ENCODE measurements around the gene ZNF12. TPM values are rescaled to one million over a fixed set of nuclear protein-coding genes. Genes with fewer than 3 reads are reported as not detected.

The ZNF12 gene
- total RNA-seq, 4 donors from 2014 or later: 11.1 to 27.6 (median 16.1) TPM

DNA sequence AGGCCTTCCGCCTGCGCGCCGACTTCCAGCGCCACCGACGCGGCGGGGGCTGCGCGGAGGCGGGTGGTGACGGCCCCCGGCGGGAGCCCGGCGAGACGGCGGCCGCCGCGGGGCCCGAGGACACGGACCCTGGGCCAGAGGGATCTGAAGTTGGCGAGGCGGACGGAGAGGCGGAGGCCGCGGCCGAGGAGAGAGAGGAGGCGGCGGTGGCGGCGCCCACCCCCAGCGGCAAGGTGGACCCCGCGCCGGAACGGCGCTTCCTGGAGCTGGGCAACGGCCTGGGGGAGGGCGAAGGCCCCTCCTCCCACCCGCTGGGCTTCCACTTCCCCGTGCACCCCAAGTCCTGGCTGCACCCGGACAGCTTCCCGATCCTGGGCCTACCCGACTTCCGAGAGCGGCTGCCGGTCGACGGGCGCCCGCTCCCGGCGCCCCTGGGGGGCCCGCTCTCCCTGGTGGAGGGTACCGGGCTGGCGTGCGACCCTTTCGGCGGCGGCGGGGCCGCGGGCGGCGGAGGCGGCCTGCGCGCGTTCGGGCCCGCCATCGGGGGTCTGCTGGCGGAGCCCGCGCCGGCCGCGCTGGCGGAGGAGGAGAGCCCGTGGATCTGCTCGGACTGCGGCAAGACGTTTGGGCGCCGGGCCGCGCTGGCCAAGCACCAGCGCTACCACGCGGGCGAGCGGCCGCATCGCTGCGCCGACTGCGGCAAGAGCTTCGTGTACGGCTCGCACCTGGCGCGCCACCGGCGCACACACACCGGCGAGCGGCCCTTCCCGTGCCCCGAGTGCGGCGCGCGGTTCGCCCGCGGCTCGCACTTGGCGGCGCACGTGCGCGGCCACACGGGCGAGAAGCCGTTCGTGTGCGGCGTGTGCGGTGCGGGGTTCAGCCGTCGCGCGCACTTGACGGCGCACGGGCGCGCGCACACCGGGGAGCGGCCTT, 53.4 kb downstream of the ZNF12 start:
- ATAC-seq (ENCODE audit: low FRiP score) (no peak), DNase-seq (ENCODE audit: low spot score) (no peak)
- TF ChIP-seq CTCF (IDR thresholded peaks at IDR 0.05): no peak

DNA sequence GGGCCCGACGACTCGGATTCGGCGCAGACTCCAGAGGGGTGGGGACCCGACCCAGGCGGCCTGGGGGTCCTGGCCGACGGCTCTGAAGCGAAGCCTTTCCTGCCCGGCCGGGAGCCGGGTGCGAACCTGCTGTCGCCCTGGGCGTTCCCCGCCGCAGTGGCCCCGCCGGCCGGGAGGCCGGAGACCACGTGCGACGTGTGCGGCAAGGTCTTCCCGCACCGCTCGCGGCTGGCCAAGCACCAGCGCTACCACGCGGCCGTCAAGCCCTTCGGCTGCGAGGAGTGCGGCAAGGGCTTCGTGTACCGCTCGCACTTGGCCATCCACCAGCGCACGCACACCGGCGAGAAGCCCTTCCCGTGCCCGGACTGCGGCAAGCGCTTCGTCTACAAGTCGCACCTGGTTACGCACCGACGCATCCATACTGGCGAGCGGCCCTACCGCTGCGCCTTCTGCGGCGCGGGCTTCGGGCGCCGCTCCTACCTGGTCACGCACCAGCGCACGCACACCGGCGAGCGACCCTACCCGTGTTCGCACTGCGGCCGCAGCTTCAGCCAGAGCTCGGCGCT, 54.2 kb downstream of the ZNF12 start:
- TF ChIP-seq CTCF (IDR thresholded peaks at IDR 0.05): no peak
- DNase-seq (ENCODE audit: low spot score) (no peak), ATAC-seq (ENCODE audit: low FRiP score) (no peak)

DNA sequence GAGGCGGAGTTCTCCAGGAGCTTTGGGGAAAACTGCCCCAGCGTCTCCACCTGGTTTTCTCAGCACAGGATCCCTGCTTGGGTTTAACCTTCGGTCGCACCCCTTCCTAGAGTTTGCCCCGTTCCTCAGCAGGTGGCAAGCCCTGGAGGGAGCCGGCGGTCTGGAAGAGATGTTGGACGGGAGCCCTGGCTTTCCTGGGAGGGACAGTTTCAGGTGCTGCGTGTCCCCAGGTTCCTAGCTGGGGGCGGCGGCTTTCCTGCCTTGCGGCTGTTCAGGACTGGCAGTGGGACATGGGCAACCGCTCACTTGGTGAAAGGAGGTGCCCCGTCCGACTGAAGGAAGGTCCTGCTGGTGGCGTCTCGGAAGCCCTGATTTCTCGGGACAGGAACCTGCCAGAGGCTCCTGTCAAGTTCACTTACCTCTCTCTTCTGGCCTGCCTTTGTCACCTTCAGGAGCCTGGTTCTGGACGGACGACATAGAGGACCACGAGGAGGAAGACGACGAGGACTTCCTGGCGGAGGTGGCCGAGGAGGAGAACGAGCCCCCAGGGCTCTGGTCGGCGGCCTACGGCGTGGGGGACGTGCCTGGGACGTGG, 54.8 kb downstream of the ZNF12 start:
- DNase-seq (ENCODE audit: low spot score): no peak
- no peak for ATAC-seq (ENCODE audit: low FRiP score)
- no peak for TF ChIP-seq CTCF (IDR thresholded peaks at IDR 0.05)

DNA sequence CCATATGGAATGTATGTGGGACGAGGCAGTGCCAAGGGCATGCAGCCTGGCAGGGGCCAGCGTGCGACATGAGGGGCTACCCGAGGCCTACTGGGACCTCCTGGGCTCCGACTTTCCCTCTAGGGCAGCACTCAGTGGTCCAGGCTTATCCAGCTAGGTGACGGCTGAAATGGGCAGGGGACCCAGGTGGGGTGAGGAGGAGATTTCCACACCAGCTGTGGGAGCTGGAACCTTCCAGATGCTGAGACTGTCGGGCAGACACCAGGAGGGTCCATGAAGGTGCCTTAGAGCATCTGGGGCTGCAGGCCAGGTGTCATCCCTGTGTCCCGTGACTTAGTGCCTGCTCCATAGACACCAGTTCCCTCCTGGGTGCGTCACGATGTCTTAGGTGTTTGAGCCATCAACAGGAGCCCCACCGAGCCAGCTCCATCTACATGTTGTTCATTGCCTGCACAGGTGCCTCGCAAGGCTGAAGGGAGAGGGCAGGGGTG, 56.2 kb downstream of the ZNF12 start:
- DNase-seq (ENCODE audit: low spot score): no peak
- no peak for ATAC-seq (ENCODE audit: low FRiP score)
- no peak for TF ChIP-seq CTCF (IDR thresholded peaks at IDR 0.05)

DNA sequence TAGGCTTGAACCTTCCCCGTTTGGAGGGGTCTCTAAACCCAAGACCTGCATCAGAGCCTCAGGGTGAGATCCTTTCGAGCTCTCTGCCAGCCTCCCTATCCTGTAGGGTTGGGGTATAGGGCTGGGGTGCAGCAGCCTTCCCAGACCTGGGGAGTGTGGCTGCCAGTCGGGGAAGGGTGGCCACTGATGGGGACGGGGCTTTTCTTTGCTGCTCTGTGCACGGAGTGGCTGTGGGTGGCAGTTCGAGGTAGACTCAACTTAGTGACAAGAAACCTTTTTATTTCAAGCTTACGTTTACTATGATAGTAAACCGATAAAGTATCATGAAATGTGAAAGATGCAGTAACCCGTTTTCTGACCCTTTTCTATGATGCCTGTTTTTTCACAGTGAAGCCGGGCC, 56.7 kb downstream of the ZNF12 start:
- no peak for ATAC-seq (ENCODE audit: low FRiP score)
- no peak for DNase-seq (ENCODE audit: low spot score)
- no peak for TF ChIP-seq CTCF (IDR thresholded peaks at IDR 0.05)

GRCh38 chr7:6649241-6649961, 57.3 kb downstream of the ZNF12 start:
- DNase-seq (ENCODE audit: low spot score): no peak

More at GRCh38 chr7:6649241-6649961, 57.3 kb downstream of the ZNF12 start:
- TF ChIP-seq CTCF (IDR thresholded peaks at IDR 0.05): no peak
- no peak for ATAC-seq (ENCODE audit: low FRiP score)
